ENCODE data around the gene GTPBP3. TPM values are rescaled to one million over a fixed set of nuclear protein-coding genes. Genes with fewer than 3 reads are reported as not detected.

The GTPBP3 gene
- total RNA-seq, 1 donor from 2014 or later: 45.0 TPM

DNA sequence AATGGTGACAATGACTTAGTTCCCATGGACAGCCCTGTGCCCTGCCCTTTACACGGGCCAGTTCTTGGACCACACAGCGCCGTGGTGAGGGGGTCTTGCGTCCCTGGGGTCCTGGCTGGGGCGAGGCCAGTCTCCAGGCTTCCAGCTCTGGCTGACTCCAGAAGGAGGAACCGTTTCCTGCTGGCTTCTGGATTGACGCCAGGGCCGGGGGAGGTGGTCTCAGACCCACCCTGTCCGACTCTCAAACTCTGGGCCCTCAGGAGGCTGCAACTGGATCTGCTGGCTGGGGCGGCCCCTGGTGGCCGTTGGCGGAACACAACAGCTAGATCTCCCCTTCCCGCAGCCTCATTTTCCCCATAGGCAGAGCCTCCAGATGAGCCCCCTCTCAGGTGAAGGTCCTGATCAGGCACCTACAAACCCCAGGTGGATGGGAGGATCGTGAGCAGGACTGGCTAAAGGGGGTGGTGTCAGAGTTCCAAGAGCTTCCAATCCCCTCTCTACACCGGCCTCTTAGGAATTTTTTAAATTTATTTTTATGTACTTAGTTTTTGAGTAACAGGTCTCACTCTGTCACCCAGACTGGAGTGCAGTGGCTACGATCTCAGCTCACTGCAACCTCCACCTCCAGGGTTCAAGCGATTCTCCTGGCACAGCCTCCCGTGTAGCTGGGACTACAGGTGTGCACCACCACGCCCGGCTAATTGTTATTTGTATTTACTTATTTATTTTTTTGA, 48.7 kb downstream of the GTPBP3 start:
- peak; percentile 65 to 68 for DNase-seq (ENCODE audit: low spot score in 2 of 2, unreplicated experiment in 2 of 2)
- TF ChIP-seq, protein P1, sequence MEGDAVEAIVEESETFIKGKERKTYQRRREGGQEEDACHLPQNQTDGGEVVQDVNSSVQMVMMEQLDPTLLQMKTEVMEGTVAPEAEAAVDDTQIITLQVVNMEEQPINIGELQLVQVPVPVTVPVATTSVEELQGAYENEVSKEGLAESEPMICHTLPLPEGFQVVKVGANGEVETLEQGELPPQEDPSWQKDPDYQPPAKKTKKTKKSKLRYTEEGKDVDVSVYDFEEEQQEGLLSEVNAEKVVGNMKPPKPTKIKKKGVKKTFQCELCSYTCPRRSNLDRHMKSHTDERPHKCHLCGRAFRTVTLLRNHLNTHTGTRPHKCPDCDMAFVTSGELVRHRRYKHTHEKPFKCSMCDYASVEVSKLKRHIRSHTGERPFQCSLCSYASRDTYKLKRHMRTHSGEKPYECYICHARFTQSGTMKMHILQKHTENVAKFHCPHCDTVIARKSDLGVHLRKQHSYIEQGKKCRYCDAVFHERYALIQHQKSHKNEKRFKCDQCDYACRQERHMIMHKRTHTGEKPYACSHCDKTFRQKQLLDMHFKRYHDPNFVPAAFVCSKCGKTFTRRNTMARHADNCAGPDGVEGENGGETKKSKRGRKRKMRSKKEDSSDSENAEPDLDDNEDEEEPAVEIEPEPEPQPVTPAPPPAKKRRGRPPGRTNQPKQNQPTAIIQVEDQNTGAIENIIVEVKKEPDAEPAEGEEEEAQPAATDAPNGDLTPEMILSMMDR (IDR thresholded peaks at IDR 0.05; ENCODE audit: unreplicated experiment): peak; percentile 67
- Mint-ChIP-seq H3K27me3 (ENCODE audit: low read depth) (peaks cover 17% of the 10 kb centered on the region), H3K4me1 (peaks cover 9% of the 10 kb centered on the region), H3K36me3 (no peaks in the 10 kb centered on the region), H3K9me3 (peaks cover 4% of the 10 kb centered on the region), H3K27ac (no peak overlapping the region), H3K4me3 (no peak overlapping the region)

DNA sequence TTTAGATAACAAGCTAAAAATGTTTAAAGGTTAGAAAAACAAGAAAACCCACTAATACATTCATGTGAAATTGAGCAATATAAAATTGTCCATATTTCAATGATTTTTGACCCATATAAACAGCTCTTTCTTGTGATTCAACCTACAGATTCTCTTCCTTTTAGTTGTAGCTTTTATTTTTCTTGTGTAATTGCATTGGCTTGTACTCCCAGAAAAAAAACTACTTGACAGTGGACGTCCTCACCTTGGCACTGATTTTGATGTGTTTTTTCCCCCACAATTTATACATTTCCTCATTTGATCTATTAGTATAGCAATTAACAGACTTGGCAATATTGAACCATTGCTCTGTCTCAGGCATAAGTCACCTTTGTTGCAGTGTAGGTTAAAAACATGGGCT, 51.9 kb downstream of the GTPBP3 start:
- H3K4me3 Mint-ChIP-seq: no peak overlapping the region
- DNase-seq (ENCODE audit: low spot score in 2 of 2, unreplicated experiment in 2 of 2): no peak
- H3K4me1 Mint-ChIP-seq: peaks cover 13% of the 10 kb centered on the region
- H3K36me3 Mint-ChIP-seq: no peaks in the 10 kb centered on the region
- TF ChIP-seq, protein P1 (IDR thresholded peaks at IDR 0.05; ENCODE audit: unreplicated experiment): no peak
- no peak overlapping the region for H3K27ac Mint-ChIP-seq
- H3K27me3 Mint-ChIP-seq (ENCODE audit: low read depth): peaks cover 17% of the 10 kb centered on the region
- peaks cover 4% of the 10 kb centered on the region for H3K9me3 Mint-ChIP-seq

DNA sequence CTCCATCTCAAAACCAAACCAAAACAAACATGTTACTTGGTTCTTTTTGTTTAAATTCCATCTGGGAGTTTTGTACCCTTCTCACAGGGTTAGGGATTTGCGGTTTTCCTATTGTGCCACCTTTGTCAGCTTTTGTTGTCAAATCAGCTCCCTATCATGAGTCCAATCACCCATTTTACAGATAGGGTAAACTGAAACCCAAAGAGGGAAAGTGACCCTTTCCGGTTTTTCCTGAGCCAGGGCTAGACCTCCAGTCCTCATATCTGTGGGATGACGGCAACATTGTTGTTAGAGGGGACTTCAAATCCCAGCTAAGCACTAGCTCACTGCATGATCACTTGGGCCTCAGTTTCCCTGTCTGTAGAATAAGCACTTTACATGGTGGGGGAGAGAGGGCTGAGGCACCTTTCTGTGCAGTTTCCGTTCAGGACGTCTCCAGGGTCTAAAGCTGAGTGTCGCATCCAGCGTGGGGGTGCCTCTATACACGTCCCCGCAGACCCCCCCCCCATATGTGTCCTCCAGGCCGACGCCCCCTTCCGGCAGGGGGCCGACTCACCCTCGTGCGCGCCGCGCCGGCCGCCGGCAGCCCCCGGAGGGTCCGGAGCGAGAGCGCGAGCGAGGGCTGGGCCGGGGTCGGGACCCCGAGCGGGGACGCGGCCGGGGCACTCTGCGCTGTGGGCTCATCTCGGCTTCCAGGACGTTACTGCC, 52.8 kb downstream of the GTPBP3 start:
- H3K27ac Mint-ChIP-seq: no peak overlapping the region
- H3K36me3 Mint-ChIP-seq: no peaks in the 10 kb centered on the region
- H3K9me3 Mint-ChIP-seq: peaks cover 4% of the 10 kb centered on the region
- H3K4me3 Mint-ChIP-seq: peak overlapping the region; percentile 79
- peaks cover 13% of the 10 kb centered on the region for H3K4me1 Mint-ChIP-seq
- no peak for DNase-seq (ENCODE audit: low spot score in 2 of 2, unreplicated experiment in 2 of 2)
- H3K27me3 Mint-ChIP-seq (ENCODE audit: low read depth): peaks cover 17% of the 10 kb centered on the region
- TF ChIP-seq, protein P1 (IDR thresholded peaks at IDR 0.05; ENCODE audit: unreplicated experiment): peak; percentile 12

DNA sequence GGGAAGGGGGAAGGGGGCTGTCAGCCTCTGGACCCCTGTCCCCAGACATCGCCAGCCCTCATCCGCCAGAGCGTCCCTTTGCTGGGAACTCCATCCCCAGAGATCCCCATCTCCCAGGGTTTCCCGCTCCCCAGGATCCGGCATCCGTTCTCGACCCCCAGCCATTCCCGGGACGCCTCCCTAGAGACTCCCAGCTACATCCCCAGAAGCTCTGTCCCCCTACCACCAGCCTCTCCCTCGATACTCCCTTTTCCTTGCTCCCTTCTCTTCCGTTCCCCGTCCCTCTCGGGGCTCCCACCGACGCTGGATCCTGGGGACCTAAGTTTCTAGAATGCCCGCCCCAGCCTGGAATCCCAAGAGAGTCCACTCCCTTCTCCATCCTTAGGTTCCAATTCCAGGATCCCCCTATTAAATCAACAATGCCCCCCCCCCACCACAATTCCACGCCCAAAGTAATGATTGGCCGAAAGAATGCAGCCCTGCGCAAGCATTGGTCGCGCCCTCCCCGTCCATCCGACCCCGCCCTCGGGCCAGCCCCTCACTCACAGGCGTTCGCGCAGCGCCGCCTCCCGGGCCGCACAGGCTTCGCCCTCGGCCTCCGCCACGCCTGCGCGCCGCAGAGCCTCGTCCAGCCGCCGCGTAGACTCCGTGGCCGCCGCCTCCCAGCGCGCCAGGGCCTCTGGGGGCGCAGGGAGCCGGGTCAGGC, 53.5 kb downstream of the GTPBP3 start:
- Mint-ChIP-seq H3K36me3 (no peaks in the 10 kb centered on the region), H3K9me3 (peaks cover 4% of the 10 kb centered on the region), H3K27me3 (ENCODE audit: low read depth) (peaks cover 17% of the 10 kb centered on the region), H3K4me3 (peak overlapping the region; percentile 79), H3K27ac (peak overlapping the region; percentile 78), H3K4me1 (peaks cover 13% of the 10 kb centered on the region)
- TF ChIP-seq, protein P1 (IDR thresholded peaks at IDR 0.05; ENCODE audit: unreplicated experiment): peak; percentile 32
- peak; percentile 90 to 92 for DNase-seq (ENCODE audit: low spot score in 2 of 2, unreplicated experiment in 2 of 2)

DNA sequence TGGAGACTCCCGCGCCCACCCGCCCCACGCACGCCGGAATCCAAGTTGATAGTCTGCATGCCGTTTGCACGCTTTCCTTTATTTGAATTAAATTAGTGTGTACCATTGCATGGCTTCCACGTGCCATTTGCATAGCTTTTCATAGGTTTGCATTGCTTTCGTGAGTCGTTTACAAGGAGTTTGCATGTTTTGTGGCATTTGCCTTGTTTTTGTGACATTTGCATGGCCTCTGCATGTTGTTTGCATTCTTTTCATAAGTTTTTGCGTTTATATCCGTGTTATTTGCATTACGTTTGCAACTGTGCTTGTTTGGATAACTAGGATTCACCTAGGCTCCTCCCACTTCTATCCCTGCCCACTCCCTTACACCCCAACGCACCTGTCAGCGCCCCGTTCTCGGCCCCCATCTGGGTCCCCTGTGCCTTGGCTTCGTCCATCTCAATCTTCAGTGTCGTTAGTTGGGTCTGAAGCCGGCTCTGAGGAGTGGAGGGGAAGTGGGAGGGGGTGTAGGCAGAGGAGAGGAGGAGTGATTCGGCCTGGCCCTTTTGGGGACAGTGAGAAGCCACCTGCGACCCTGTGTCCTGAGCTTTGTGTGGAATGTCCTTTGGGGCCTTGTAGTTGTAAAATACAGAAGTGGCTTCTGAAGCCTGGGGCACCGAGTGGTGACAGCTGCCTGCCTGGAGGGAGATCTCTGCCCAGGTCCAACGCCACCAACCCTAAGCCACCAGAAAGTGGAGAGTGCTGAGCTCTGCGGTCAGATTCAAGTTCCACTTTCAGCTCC, 54.2 kb downstream of the GTPBP3 start:
- no peak for DNase-seq (ENCODE audit: low spot score in 2 of 2, unreplicated experiment in 2 of 2)
- Mint-ChIP-seq H3K4me1 (peaks cover 13% of the 10 kb centered on the region), H3K27ac (no peak overlapping the region)

More for the DNA sequence above, 54.2 kb downstream of the GTPBP3 start:
- Mint-ChIP-seq H3K27me3 (ENCODE audit: low read depth) (peaks cover 17% of the 10 kb centered on the region), H3K9me3 (peaks cover 4% of the 10 kb centered on the region), H3K4me3 (peak overlapping the region; percentile 62), H3K36me3 (no peaks in the 10 kb centered on the region)
- TF ChIP-seq, protein P1 (IDR thresholded peaks at IDR 0.05; ENCODE audit: unreplicated experiment): no peak

Measured in mesothelial cell of epicardium (in vitro differentiated cells).